ENCODE measurements around the gene CAMTA1.

The CAMTA1 gene

DNA sequence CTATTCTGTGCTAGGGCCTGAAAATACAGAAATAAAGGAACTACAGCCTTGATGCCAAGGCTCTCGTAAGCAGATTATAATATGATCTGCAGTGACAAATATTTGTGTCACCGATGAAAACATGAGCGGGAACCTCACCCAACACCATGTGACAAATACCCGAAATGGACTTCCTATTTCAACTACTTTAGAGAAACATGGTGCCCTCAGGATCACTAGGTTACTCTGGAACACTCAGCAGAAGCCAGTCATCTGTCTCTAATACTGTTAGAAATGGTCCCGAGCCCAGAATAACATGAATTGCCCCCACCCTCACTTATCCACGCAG lies 985.4 kb downstream of the CAMTA1 start:
- no peaks in the 10 kb centered on the region for H3K9me3 ChIP-seq (ENCODE audit: control insufficient read depth, insufficient read depth, low read depth, low read length)
- no peaks in the 10 kb centered on the region for H3K27me3 ChIP-seq (ENCODE audit: control insufficient read depth, insufficient read depth, low read length)
- peak overlapping the region; percentile 83 for H3K4me3 ChIP-seq (ENCODE audit: low read depth, low read length)
- H3K9ac ChIP-seq (ENCODE audit: low read length): peak overlapping the region; percentile 40
- peaks cover 21% of the 10 kb centered on the region for H3K36me3 ChIP-seq (ENCODE audit: control insufficient read depth, insufficient read depth, low read length)
- H3K27ac ChIP-seq (ENCODE audit: low read depth, low read length): no peak overlapping the region
- peaks cover 7% of the 10 kb centered on the region for H3K4me1 ChIP-seq (ENCODE audit: control insufficient read depth, insufficient read depth, low read length)

DNA sequence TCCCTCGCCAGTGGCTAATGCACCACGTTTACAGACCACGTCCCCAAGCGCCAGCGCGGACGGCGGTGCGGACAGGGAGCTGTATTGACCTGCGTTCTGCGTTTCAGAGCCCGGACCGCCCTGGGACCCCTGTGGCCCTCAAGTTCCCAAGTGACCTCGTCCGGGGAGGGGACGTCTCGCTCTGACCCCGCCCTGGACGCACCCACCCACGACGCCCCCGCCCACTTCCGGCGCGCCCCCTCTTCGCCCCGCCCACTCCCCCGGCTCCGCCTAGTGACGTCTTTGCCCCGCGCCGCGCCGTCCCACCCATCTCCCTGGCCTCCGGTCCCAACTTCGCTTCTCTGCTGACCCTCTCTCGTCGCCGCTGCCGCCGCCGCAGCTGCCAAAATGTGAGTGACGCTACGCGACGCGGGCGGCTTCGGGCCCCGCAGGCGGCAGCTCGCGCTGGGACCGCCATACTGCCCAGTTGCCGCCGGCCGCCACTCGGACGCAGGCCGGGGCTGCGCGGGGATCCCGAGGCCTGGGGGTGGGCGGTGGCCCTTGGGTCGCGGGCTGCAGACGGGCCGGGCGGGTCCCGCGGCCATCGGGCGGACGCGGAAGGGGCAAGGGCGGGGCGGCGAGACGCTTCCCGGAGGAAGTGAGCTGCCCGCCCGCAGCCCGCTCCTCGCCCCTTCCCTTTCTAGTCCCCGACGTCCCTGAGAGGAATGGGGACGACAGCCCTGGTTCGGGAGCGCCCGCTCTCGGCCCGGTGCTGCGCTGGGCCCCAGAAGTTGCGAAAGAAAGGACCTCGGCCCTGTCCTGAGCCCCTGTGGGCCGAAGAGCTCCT lies 986.0 kb downstream of the CAMTA1 start, which contains the start of gene VAMP3:
VAMP3 (plus strand) TSS at position 300 of the 826 bp plus-strand sequence; CDS start at position 388, 88 bp downstream.
- Histone ChIP-seq H3K27ac (ENCODE audit: low read depth, low read length) (peak within 1 kb of the TSS; percentile 63; the same call in 1 of the 2 replicates), H3K4me1 (ENCODE audit: control insufficient read depth, insufficient read depth, low read length) (peaks cover 7% of the 10 kb centered on the region), H3K9me3 (ENCODE audit: control insufficient read depth, insufficient read depth, low read depth, low read length) (no peaks in the 10 kb centered on the region), H3K36me3 (ENCODE audit: control insufficient read depth, insufficient read depth, low read length) (peaks cover 21% of the 10 kb centered on the region), H3K27me3 (ENCODE audit: control insufficient read depth, insufficient read depth, low read length) (no peaks in the 10 kb centered on the region), H3K9ac (ENCODE audit: low read length) (peak within 1 kb of the TSS; percentile 90), H3K4me3 (ENCODE audit: low read depth, low read length) (peak within 1 kb of the TSS; percentile 83)

DNA sequence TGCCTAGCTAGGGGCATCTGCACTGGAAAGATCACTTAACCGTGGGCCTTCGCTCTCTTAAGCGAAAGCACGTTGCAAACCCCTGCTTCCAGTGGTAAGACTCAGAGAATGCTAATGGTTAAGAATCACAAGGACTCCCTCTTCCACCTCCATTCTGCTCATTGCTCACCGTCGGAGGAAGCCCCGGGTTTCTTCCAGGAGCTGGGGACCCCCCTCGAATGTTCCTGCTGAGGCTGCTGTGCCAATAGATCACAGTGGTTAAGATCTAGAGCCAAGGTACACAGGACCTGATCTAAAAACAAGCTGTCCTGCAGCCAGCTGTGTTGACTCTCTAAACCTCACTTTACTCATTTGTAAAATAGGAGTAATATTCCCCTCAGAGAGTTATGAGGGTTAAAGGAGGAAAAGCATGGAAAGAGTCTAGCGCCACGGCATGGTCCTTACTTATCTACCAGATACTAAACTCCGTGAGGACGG lies 986.6 kb downstream of the CAMTA1 start:
- H3K9me3 ChIP-seq (ENCODE audit: control insufficient read depth, insufficient read depth, low read depth, low read length): no peaks in the 10 kb centered on the region
- peaks cover 7% of the 10 kb centered on the region for H3K4me1 ChIP-seq (ENCODE audit: control insufficient read depth, insufficient read depth, low read length)
- H3K36me3 ChIP-seq (ENCODE audit: control insufficient read depth, insufficient read depth, low read length): peaks cover 27% of the 10 kb centered on the region
- H3K27me3 ChIP-seq (ENCODE audit: control insufficient read depth, insufficient read depth, low read length): no peaks in the 10 kb centered on the region
- H3K4me3 ChIP-seq (ENCODE audit: low read depth, low read length): peak overlapping the region; percentile 83
- H3K9ac ChIP-seq (ENCODE audit: low read length): peak overlapping the region; percentile 90
- peak overlapping the region; percentile 63; the same call in 1 of the 2 replicates for H3K27ac ChIP-seq (ENCODE audit: low read depth, low read length)

DNA sequence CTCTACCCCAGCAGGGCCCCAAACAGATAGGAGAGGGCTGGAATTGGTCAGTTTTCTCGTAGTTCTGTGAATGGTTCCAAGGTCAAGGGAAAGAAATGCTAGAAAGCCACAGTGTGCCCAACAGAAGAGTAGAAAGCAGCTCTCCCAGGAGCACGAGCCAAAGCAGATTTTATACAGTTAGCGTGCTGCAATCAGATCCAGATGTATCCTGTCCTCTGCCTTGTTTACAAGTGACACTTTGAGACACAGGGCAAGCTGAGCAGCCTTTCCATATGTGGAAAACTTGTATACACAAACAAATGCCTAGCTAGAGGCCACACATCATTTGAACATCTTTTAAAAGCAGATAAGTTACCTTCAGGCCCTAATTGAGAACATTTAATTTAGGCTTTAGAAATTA lies 992.3 kb downstream of the CAMTA1 start:
- Histone ChIP-seq H3K4me1 (ENCODE audit: control insufficient read depth, insufficient read depth, low read length) (no peaks in the 10 kb centered on the region), H3K9me3 (ENCODE audit: control insufficient read depth, insufficient read depth, low read depth, low read length) (no peaks in the 10 kb centered on the region), H3K4me3 (ENCODE audit: low read depth, low read length) (no peak overlapping the region), H3K9ac (ENCODE audit: low read length) (no peak overlapping the region), H3K36me3 (ENCODE audit: control insufficient read depth, insufficient read depth, low read length) (peaks cover 70% of the 10 kb centered on the region), H3K27me3 (ENCODE audit: control insufficient read depth, insufficient read depth, low read length) (no peaks in the 10 kb centered on the region), H3K27ac (ENCODE audit: low read depth, low read length) (no peak overlapping the region)

DNA sequence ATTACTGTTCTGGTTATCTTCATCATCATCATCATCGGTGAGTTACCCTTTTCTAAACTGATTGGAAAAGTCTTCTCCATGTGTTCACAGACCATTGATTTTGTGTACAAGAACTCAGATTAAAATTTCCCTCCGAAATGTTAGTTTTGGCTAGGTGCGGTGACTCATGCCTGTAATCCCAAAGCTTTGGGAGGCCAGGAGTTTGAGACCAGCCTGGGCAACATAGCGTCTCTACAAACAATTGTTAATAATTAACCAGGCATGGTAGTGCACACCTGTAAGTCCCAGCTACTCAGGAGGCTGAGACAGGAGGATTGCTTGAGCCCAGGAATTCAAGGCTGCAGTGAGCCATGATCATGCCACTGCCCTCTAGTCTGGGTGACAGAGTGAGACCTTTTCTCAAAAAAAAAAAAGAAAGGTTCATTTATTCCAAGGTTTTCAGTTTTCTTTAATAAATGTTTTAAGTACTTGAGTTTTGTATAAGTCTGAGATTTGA lies 992.9 kb downstream of the CAMTA1 start:
- H3K4me3 ChIP-seq (ENCODE audit: low read depth, low read length): no peak overlapping the region
- H3K27ac ChIP-seq (ENCODE audit: low read depth, low read length): no peak overlapping the region
- no peaks in the 10 kb centered on the region for H3K27me3 ChIP-seq (ENCODE audit: control insufficient read depth, insufficient read depth, low read length)
- peaks cover 65% of the 10 kb centered on the region for H3K36me3 ChIP-seq (ENCODE audit: control insufficient read depth, insufficient read depth, low read length)
- no peak overlapping the region for H3K9ac ChIP-seq (ENCODE audit: low read length)
- H3K9me3 ChIP-seq (ENCODE audit: control insufficient read depth, insufficient read depth, low read depth, low read length): no peaks in the 10 kb centered on the region
- no peaks in the 10 kb centered on the region for H3K4me1 ChIP-seq (ENCODE audit: control insufficient read depth, insufficient read depth, low read length)

DNA sequence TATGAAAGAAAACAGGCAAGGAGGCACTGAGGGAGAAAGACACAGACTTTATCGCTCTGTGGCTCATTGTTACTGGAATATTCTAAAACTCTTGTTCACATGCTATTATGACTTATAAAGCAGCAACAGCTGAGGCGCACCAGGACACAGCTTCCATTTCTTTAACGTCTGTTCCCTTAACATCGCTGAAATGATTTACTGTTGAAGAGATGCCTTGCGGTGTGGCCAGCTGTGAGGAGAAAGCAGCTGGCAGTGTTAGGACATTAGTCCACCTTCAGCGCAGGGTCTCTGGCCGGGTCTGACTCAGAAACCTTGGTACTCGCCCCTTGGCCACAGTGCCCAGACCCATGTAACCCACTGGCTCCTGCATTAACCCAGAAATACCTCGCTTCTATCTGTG lies 995.7 kb downstream of the CAMTA1 start:
- no peak overlapping the region for H3K4me3 ChIP-seq (ENCODE audit: low read depth, low read length)
- peaks cover 49% of the 10 kb centered on the region for H3K36me3 ChIP-seq (ENCODE audit: control insufficient read depth, insufficient read depth, low read length)
- H3K4me1 ChIP-seq (ENCODE audit: control insufficient read depth, insufficient read depth, low read length): no peaks in the 10 kb centered on the region

DNA sequence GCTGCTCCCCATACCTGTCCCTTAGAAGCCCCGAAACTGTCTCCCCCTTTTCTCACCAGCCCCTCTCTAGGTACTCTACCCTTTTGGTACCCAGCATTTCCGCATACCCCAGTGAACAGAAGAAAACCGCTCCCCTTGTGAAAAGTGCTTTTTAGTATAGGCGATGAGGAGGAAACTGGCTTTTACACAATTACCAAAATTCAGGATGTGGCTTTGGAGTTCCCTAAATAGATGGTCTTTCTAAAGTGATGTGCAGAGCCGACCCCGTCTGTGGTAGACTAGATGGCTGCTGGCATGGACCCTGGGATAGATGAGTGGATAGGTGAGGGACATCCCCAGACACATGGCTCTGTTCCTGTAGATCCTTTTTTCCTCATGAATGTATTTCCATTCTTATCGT lies 996.2 kb downstream of the CAMTA1 start:
- no peak overlapping the region for H3K9ac ChIP-seq (ENCODE audit: low read length)
- no peak overlapping the region for H3K27ac ChIP-seq (ENCODE audit: low read depth, low read length)
- peaks cover 12% of the 10 kb centered on the region for H3K27me3 ChIP-seq (ENCODE audit: control insufficient read depth, insufficient read depth, low read length)
- H3K4me3 ChIP-seq (ENCODE audit: low read depth, low read length): no peak overlapping the region
- H3K9me3 ChIP-seq (ENCODE audit: control insufficient read depth, insufficient read depth, low read depth, low read length): peaks cover 15% of the 10 kb centered on the region; the same call in 1 of the 2 replicates
- H3K36me3 ChIP-seq (ENCODE audit: control insufficient read depth, insufficient read depth, low read length): peaks cover 48% of the 10 kb centered on the region
- H3K4me1 ChIP-seq (ENCODE audit: control insufficient read depth, insufficient read depth, low read length): no peaks in the 10 kb centered on the region

More for the DNA sequence above, 995.7 kb downstream of the CAMTA1 start:
- Histone ChIP-seq H3K9me3 (ENCODE audit: control insufficient read depth, insufficient read depth, low read depth, low read length) (peaks cover 12% of the 10 kb centered on the region; the same call in 1 of the 2 replicates), H3K27ac (ENCODE audit: low read depth, low read length) (no peak overlapping the region), H3K9ac (ENCODE audit: low read length) (no peak overlapping the region), H3K27me3 (ENCODE audit: control insufficient read depth, insufficient read depth, low read length) (peaks cover 12% of the 10 kb centered on the region)

DNA sequence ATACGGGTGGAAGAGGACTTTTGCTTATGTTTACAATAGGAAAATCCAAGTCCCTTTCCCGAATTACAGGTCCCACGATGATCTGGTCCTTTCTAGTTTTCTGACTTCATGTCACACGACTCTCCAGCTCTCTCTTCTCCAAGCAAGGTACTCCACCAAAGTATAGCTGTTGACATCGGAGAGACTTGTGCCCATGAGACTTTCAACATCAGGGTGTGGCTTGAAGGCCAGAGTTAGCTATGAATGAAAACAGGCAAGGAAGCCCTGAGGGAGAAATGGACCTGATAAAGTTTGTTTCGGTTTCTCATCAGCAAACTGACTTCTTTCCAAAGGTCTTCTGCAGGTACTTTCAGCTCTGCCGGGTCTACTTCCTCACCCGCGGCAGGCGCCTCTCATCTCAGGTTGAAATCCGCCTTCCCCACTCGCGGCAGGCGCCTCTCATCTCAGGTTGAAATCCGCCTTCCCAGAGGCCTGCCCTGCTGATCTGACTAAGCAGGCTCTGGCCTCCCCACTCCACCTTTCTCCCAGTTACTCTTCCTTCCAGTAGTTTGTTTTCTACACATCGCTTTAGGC lies 996.8 kb downstream of the CAMTA1 start:
- Histone ChIP-seq H3K9ac (ENCODE audit: low read length) (no peak overlapping the region), H3K27ac (ENCODE audit: low read depth, low read length) (no peak overlapping the region), H3K27me3 (ENCODE audit: control insufficient read depth, insufficient read depth, low read length) (peaks cover 12% of the 10 kb centered on the region), H3K4me1 (ENCODE audit: control insufficient read depth, insufficient read depth, low read length) (no peaks in the 10 kb centered on the region), H3K4me3 (ENCODE audit: low read depth, low read length) (no peak overlapping the region), H3K36me3 (ENCODE audit: control insufficient read depth, insufficient read depth, low read length) (peaks cover 47% of the 10 kb centered on the region), H3K9me3 (ENCODE audit: control insufficient read depth, insufficient read depth, low read depth, low read length) (peaks cover 19% of the 10 kb centered on the region; the same call in 1 of the 2 replicates)

DNA sequence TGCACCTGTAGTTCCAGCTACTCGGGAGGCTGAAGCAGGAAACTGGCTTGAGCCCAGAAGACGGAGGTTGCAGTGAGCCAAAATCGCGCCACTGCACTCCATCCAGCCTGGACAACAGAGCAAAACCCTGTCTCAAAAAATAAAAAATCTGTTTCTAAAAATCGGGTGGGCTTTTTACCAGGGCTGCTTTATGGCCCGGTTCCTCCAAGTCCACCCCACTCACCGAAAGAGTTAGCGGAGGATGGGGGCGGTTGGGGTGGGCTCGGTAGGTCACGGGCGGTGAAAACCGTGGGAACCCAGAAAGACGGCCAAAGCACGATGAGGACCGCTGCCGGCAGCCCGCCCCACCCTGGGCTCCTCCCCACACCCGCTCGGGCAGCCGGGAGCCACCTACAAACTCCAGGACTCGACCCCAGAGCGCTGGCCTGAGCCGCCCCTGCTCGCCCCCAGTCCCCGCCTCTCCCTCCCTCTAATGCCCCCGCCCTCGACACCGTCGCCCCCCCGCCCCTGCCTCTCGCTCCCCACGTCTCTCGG lies 998.0 kb downstream of the CAMTA1 start:
- peak overlapping the region; percentile 29 for H3K9ac ChIP-seq (ENCODE audit: low read length)
- peaks cover 12% of the 10 kb centered on the region for H3K27me3 ChIP-seq (ENCODE audit: control insufficient read depth, insufficient read depth, low read length)
- no peak overlapping the region for H3K27ac ChIP-seq (ENCODE audit: low read depth, low read length)
- peaks cover 40% of the 10 kb centered on the region for H3K36me3 ChIP-seq (ENCODE audit: control insufficient read depth, insufficient read depth, low read length)
- no peaks in the 10 kb centered on the region for H3K4me1 ChIP-seq (ENCODE audit: control insufficient read depth, insufficient read depth, low read length)
- H3K9me3 ChIP-seq (ENCODE audit: control insufficient read depth, insufficient read depth, low read depth, low read length): peaks cover 19% of the 10 kb centered on the region; the same call in 1 of the 2 replicates
- H3K4me3 ChIP-seq (ENCODE audit: low read depth, low read length): peak overlapping the region; percentile 66

DNA sequence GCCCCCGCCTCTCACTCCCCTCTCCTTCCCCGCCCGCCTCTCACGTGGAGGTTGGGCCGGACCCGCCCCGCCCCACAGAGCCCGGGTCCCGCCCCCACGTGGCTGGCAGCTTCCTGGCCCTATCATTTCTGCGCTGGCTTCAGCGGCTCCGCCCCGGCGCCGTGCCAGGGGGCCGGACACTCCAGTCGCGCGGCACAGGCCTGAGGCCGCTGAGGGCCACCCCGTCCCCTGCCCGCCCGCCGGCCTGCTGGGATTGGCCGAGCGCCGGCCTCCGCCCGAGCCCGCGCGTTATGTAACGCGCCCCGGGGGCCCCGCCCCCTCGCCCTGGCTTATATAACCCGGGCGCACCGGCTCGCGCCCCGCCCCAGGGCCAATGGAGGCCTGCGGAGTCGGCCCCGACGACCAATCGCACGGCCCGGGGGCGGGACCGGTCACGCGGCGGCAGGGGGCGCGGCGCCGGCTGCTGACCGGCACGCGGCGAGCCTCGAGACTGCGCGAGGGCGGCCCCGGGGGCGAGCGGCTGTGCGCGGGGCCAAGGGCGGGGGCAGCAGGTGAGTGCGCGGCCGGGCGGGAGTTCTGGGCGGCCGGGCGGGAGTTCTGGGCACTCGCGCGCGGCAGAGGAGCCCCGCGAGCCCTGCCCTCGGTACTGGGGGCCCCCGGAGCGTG lies 998.7 kb downstream of the CAMTA1 start, which contains the start of gene PER3:
PER3 (plus strand) TSS at position 466 of the 666 bp plus-strand sequence. CDS start 587 bp downstream, outside the sequence.
- peaks cover 19% of the 10 kb centered on the region; the same call in 1 of the 2 replicates for H3K9me3 ChIP-seq (ENCODE audit: control insufficient read depth, insufficient read depth, low read depth, low read length)
- H3K27ac ChIP-seq (ENCODE audit: low read depth, low read length): no peak within 1 kb of the TSS
- H3K36me3 ChIP-seq (ENCODE audit: control insufficient read depth, insufficient read depth, low read length): peaks cover 36% of the 10 kb centered on the region
- peaks cover 12% of the 10 kb centered on the region for H3K27me3 ChIP-seq (ENCODE audit: control insufficient read depth, insufficient read depth, low read length)
- H3K4me3 ChIP-seq (ENCODE audit: low read depth, low read length): peak within 1 kb of the TSS; percentile 66
- peak within 1 kb of the TSS; percentile 29 for H3K9ac ChIP-seq (ENCODE audit: low read length)
- H3K4me1 ChIP-seq (ENCODE audit: control insufficient read depth, insufficient read depth, low read length): no peaks in the 10 kb centered on the region
